Stimulated activated CD8-positive, alpha-beta memory T cell treated with anti-CD3 and anti-CD28 coated beads, Interleukin-7, amount 100 ng/mL, for 4 hours (primary cell): Measurements from ENCODE around the gene ZNF775.

Source experiments
- DNase-seq, 2 donors: peaks; one replicate each; pipeline ENCODE4 v3.0.0-alpha.2; 2020; ENCODE audit warnings: low read depth in 2 of 2

ZNF775 gene

DNA sequence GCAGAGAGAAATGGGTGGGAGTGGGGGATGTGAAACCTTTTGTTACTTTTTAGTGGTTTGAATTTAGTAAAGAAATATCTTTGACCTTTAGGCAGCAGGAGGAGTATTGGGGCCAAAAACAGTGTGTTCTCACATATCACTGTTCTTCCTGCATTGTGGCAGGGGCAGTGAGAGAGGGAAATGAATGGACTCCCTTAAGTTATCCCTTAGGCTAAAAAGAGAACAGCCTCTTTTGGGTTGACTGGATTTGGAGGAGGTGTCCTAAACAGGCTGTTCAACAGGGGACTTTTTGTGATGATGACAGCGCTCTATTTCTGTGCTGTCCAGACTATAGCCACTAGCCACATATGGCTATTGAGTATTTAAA lies 22.3 kb downstream of the ZNF775 start:
- DNase-seq, result no peak

DNA sequence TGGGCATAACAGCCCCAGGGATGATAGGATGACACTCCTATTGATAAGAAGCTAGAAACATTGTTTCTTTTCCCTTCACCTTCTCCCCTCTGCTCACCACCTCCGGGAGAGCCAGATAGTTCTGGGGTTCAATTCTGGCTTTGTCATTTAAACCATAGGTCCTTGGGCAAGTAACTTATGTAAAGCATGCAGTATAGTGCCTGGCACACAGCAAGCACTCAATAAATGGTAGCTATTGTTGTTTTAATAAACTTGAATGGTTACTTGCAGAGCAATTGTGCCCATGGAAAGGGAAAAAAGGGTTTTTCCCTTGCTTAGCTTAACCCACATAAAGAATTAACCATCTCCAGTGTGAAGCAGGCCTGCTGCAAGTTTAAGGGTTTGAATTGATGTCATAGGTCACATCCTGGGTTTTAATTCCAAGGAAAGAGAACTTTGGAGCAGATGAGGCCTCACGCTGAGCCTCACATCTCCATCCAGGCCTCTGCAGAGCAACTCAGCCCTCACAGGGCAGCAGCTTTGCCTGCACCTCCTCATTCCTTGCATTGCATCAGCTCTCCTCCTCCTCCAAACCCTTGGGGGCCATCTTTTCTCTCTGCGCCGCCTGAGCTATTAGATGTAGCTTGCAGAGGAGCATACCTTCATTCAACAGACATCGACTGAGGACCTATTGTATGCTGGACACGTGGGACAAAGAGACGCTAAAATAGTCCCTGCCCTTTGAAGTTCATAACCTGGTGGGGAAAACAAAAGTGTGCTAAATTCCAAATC lies 22.9 kb downstream of the ZNF775 start:
- no peak for DNase-seq

- no peak for DNase-seq
Measured at GRCh38 chr7:150402671-150403321, 23.7 kb downstream of the ZNF775 start.

- no peak for DNase-seq
Measured at GRCh38 chr7:150403376-150404171, 24.4 kb downstream of the ZNF775 start.

GRCh38 chr7:150404172-150404804 lies 25.2 kb downstream of the ZNF775 start:
- DNase-seq, result no peak

GRCh38 chr7:150404805-150405583 lies 25.9 kb downstream of the ZNF775 start:
- DNase-seq, result peak; percentile 27 to 74

GRCh38 chr7:150405584-150406311 lies 26.6 kb downstream of the ZNF775 start:
- DNase-seq, result no peak

GRCh38 chr7:150406312-150406566 lies 27.1 kb downstream of the ZNF775 start:
- no peak for DNase-seq

DNA sequence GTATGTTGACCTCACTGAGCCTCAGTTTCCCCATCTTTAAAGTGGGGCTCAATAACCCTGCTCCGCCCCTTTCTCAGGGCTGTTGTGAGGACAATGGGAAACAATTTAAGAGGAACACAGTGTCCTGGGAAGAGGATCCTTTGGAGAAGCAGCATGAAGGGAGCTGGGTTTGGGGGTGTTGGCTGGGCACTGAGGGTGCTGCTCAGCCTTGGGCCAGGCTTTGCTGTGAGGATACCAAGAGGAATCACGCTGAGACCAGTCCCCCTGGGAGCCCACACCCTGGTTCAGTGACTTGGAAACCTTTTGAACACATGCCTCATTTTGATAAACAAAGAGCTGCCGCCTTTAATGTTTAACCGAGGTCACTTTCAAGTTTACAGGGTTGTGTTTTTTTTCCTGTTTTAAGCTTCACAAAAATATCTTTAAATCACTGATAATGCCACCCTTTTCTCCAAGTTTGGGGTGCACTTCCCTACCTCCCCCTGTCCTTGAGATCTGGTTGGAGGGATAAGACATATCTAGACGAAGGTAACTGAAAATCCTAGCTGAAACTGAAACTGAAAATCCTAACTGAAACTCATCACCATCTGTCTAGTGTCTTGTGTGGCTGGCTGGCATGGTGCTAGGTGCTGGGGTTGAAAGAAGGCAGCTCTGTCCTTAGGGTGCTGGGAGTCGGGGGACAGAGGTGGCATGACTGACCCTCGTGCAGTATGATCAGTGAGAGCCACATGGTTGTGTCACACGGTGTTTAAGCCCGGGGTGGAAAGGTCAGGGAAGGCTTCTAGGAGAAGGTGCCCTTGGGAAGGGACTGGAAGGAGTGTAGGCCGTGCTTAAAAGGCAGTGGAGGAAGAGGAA lies 27.7 kb downstream of the ZNF775 start:
- no peak for DNase-seq

GRCh38 chr7:150407588-150408392 lies 28.7 kb downstream of the ZNF775 start:
- no peak for DNase-seq

GRCh38 chr7:150408393-150409299 lies 29.5 kb downstream of the ZNF775 start:
- no peak for DNase-seq

DNA sequence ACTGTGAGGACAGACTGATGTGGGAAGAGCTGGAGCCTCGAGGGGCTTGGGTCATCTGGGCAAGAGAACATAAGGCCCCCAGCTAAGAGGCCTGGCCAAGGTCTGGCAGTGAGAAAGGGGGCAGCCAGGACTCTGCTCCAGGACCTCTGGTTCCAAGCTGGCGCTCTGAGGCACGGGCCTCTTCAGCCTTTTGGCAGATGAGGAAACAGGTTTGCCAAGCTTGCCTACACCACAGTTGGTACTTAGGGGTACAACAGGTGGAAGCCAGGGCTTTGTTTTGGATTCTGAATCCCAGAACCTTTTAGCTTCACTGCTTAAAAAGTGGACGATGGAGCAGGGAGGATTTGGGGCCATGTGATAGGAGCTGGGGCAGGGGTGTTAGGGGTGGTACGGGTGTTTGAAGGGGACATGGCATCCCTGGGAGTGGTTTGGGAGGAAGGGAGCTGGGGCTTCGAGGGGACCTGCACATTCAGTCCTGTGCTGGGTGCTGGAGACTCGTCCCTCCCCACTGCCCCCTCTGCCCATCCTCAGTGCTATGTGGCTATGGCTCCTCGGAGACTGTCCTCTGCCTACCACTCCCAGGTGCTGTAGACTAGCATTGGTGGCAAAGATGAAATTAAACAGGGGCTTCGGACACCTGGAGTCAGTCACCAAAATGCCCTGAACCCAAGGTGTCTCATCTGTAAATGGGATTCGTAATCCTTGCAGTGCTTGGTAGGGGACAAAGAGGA lies 30.3 kb downstream of the ZNF775 start:
- DNase-seq, result no peak

GRCh38 chr7:150410131-150410530 lies 31.0 kb downstream of the ZNF775 start:
- no peak for DNase-seq

- DNase-seq, result no peak
Measured at GRCh38 chr7:150410680-150411346, 31.7 kb downstream of the ZNF775 start.

DNA sequence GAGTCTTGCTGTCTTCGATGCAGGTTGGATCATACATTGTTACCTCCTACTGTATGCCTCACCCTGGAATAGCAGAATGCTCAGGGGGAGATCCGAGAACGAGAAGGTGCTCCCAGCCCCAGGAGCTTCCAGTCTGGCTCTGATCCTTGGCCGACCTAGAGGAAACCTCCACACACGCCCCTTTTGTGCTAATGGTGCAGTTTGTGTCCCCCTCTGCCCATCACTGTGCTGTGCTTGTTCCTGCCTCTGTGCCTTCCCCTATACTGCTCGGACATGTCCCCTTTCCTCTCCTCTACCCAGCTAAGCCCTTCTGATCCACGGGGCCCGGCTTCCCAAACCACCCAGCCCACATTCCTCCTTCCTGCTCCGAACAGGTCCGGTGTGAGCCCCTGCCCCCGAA lies 32.5 kb downstream of the ZNF775 start:
- DNase-seq, result no peak

GRCh38 chr7:150412016-150412415 lies 32.9 kb downstream of the ZNF775 start:
- no peak for DNase-seq
